Measurements from ENCODE around the gene NAGLU.

NAGLU gene

DNA sequence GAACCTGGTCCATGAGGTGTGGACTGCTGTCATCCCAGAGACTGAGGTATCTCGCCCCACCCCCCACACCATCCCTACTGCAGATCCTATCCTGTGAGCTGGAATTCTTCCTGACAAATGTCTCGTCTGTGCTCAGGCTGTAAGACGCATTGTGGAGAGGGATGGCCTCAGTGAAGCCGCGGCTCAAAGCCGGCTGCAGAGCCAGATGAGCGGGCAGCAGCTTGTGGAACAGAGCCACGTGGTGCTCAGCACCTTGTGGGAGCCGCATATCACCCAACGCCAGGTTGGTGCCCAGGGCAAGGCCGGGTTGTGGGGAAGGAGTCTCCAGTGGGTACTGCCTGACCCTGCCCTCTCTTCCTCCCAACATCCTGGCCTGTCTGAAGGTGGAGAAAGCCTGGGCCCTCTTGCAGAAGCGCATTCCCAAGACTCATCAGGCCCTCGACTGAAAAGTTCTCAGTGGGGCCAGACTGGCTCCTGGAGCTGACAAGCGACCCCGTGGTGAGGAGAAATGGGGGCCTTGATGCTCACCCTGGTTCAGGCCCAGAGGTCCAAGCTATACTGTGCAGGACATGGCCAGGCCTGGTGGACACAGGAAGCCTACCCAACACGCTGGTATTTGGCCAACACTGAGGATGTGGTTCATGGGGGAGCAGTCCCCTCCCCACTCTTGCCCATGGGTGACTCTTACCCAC is 29.6 kb downstream of the NAGLU start:
- peak; percentile 16 for DNase-seq

DNA sequence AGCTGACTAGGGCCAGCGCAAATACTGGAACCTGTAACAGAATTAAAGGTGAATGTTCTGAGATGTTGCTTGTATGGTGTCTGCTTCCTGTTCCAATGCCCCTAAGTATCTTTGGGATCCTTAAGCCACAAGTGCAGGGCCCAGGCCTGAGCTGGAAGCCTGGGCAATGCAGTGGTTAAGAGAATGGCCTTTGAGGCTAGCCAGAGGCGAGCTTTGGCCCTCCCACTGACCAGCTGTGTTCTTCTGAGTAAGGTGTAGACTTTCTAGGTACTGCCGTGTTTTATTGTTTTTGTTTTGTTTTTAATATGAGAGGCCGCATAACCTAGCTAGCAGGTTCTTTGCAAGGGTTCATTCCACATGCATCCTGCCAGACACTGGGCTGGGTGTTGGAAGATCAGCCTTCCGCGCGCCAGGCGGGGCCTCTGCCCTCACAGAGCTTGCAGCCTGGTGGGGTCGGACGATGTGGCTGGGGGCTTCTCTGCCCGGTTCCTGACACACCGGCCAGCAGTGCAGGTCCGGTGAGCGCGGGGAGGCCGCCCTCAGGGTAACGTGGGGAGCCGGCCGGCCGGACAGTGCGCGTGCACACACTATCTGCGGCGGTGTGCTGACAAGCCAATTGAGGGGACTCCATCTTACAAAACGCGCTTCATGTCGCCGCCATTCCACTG is 30.3 kb downstream of the NAGLU start:
- DNase-seq: no peak

DNA sequence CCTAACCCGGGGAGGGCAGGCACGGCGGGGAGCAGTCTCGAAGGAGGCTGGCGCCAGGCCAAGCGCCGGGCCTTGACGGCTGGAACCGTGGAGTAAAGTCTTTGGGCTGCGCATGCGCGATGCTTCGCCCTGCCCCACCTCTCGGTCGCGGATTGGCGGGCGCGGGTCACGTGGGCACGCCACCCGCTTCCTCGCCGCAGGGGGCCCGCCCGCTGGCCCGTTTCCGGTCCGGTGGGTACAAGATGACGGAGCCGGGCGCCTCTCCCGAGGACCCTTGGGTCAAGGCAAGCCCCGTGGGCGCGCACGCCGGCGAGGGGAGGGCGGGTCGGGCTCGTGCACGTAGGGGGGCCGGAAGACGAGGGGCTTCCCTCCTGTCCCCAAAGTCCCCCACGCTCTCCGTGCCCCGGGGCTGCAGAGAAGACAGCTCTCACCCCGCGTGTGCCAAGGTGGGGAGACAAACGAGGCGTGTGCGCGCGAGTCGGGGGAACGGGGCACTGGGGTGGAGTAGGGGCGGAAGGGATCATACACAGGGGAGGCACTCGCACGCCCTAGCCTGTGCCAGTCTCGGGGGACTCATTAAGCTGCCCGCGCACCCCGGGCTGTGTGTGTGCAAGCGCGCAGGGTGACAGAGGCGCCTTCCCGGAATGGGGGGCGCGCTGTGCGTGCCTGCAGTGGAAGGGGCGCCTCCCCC is 31.0 kb downstream of the NAGLU start, which contains the start of gene MLX:
MLX (plus strand) TSS at position 218 of the 691 bp plus-strand sequence; CDS start at position 243, 25 bp downstream.
- peak; percentile 93 for DNase-seq

DNA sequence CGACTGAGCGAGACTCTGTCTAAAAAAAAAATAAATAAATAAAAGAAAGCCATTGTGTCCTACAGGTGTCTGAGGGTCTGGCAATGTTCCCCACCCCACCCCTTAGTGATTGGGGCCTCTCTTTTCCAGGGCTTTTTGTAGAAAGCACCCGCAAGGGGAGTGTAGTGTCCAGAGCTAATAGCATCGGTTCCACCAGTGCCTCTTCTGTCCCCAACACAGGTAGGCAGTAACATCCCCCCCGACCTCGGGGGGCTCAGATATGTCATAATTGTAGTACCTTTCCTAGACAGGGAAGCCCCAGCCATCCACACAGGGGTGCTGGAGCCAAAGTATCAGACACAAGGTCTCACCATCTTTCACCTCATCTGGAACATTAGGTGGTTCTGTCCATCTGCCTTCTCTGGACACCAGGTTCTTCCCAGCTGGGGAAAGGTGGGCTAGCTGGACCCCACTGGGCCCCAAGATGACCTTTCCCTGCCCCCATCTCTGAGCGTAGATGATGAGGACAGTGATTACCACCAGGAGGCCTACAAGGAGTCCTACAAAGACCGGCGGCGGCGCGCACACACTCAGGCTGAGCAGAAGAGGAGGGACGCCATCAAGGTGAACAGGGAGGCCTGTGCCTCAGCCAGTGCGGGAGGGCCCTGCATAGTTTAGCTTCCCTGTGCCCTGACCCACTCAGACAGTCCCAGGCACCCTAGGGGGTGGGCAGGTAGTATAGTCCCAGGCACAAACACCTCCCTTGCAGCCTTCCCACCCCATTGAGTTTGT is 32.5 kb downstream of the NAGLU start:
- DNase-seq: peak; percentile 19

DNA sequence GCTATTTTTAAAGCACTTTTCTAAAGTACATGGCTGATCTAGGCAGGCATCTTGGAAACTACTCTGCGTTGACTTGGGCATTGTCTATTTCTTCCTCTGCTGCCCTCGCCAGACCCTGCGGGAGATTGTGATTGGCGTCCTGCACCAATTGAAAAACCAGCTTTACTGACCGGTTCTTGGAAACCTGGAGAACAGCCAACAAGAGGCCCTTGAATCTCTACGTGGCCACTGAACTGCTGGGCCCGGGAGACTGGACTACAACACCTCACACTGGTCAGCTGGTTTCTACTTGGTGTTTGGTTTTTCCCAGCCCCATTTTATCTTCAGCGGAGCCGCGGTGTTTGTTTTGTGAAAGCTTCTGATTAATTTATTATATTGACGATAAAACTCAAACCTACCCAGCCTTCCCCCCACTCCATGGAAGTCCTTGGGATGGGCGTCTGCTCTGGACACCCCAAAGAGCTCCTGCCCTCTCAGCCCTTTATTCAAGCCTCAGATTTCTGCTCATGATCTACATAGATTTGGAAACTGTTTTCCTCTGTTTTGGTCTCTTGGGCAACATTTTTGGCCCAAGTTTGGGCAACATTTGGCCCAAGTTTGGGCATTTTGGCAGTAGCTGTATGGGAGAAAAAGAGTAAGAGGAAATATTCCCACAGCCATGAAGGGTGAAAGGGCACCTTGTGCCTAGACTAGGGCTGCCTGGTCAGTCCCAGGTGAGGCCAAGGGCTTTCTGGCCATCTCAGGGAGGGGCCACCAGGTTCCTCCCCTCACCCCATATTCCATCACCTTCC is 35.6 kb downstream of the NAGLU start:
- no peak for DNase-seq

DNA sequence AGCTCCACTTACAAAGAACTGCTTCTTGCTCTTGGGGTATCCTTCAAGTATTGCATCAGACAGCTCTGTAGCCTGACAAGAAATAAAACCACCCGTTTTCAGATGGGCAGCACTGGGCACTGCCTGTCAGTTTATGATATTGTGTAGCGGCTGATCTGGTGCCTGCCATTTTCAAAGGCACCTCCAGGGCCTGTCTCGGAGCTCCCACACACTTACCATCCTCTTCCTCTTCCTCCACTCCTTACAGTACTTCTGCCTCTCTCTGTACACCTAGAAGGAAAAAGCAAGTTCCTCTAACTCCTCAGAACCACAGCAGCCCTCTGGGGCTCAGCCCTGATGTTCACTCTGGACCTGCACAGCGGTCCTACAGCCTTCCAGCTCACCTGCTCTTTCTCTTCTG is 37.1 kb downstream of the NAGLU start:
- DNase-seq: no peak

DNA sequence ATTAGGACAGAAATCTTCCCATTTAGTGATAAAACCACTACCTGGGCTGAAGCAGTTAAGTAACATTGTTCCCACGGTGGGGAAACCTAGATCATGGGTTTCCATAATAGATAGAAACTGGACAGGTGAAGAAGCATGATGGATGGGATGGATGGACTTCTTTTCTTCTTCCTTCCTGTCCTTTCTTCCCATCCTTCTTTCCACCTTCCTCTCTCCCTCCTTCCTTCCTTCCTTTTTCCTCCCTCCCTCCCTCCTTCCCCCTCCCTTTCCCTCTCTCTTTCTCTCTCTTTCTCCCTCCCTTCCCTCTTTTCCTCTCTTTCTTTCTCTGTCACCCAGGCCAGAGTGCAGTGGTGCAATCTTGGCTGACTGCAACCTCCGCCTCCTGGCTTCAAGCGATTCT is 38.4 kb downstream of the NAGLU start:
- no peak for DNase-seq

DNA sequence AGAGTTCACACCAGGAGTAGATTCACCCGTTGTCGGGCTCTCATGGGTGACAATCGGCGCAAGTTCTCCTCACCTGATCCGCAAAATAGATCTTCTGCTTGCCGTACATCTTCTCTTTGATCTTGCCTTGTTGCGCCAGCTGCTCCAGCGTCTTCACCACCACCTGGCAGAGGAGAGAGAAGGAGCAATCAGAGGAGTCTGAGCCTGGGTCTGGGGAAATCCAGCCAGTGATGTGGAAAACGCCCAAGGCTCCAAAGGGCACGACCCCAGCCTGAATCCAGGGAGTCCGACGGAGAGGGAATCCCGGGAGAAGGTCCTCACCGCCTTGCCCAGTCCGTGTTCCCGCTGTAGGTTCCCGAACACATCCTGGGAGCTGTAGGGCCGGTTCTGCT is 41.1 kb downstream of the NAGLU start:
- DNase-seq: no peak

DNA sequence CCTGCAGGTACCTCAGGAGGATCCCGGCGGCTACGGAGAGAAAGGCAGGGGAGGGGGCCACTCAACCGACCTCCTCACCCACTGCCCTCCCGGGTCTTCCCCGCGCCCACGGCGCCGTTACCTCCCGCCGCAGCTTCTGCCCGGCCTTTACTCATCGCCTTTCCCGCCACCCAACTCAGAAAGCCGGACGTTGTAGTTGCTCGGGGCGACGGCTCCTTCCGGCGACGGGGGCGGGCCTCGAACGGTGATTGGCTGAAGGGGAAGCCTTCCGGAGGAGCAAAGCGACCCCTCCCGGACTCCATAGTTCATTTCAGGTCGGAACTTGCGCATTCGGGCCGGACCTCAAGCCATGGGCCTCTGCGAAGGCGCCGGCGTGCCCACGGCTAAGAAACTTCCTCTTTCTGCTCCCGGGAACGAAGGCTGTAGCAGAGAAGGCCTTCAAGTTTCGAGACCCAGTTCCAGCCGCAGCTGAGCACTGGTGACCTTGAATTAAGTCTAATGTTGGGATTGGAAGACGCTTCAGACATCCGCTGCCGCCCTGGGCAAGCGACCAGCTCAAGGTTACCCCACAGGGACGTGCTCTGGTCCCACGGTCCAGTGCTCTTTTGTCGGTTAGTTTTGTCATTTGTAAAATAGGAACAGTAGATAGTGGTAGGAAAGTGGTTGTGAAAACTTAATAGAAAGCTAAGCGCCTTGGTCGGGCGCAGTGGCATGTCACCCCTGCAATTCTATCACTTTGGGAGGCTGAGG is 41.7 kb downstream of the NAGLU start, which contains the start of gene PSMC3IP:
PSMC3IP (minus strand) TSS at position 198 of the 750 bp plus-strand sequence; CDS start at position 155, 43 bp downstream.
- DNase-seq: peak; percentile 97

DNA sequence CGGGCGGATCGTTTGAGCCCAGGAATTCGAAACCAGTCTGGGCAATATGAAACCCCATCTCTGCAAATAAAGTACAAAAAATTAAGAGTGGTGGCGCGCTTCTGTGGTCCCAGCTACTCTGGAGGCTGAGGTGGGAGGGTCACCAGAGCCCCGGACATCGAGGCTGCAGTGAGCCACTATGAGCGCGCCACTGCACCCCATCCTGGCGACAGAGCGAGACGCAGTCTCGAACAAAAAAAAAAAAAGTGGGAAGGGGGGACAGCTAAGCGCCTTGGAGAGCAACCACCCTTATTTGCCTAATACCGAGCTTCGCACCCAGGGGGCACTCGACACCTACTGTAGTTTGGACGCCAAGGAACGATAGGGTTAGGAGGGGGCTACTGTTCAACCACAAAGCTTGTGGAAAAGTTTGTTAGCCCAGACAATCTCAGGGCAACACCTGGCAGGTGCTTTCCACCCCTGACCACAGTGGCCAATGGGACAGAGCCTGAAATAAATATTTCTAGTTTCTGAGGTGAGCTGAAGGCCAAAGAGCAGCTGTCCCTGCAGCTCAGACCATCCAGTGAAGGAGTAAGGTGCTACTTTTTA is 42.3 kb downstream of the NAGLU start:
- peak; percentile 81 for DNase-seq

DNA sequence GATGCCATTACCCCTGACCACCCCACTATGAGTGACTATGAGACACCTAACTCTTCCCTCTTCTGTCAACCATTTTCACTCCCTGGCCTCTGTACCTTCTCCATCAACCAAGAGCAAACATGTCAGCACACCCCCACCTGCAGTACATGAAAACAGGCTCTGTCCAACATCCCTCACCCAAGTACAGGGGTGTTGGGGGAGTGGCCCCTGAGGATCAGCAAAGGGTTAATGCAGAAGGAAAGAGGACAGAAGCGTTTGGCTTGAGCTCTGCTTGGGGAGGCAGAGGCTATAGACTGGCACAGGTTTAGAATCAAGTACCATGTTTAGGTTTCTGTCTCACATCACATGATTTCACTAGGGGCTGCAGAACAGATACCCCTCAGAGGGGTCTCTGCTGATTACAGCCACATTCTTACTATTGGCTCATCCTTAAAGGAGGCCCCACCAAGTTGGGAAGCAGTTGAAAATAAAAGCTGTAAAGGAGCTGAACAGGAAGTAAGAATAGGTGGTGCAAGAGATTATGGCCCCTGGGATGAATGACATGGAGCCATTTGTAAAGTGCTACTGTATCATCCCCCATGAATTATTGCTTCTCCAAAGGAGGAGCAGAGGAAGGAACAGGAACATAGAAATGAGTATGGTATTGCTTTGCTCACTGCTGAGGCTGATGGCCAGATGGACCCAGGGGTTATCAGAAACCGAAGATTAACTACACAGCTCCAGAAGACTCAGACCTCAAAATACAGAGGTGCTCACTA is 43.9 kb downstream of the NAGLU start:
- DNase-seq: no peak

DNA sequence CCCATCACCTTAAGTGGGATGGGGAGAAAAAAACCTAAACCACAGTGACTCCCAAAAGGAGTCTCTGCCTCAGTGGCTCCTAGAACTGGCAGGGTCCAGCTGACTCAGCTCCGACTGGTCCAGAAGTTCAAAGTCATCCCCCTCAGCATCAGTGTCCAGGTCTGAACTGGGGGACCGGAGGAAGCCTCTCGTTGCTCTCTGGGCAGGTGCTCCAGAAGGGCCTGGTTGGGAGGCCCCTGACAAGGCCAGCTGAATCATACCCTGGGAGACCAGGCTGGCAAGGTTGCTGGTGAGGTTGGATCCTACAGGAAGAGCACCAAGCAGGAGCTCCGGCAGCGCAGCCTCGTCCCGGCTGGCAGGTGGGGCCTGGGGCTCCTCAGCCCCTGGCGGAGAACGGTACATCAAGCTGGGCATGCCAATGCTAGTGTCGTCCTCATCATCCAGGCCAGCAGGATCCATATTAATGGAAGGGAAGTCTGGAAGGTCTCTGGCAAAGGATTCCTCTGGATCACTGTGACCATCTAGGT is 45.8 kb downstream of the NAGLU start:
- DNase-seq: no peak

DNA sequence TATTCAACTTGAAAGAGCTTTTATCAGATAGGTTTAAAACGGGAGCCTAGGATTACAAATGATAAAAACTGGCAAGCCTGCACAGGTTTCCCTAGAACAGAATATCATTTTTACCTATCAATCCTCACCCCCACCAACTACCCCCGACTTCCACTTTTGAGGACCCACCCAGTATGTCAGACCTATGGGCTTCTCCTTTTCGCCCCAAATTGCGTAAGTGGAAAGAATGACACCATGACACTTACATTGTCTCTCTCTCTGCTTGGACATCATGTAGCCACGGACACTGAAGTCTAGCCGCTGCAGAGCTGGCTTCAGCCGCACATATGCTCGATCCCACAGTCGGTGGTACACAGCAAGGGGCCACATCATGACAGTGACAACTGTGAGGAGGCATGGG is 48.8 kb downstream of the NAGLU start:
- no peak for DNase-seq

DNA sequence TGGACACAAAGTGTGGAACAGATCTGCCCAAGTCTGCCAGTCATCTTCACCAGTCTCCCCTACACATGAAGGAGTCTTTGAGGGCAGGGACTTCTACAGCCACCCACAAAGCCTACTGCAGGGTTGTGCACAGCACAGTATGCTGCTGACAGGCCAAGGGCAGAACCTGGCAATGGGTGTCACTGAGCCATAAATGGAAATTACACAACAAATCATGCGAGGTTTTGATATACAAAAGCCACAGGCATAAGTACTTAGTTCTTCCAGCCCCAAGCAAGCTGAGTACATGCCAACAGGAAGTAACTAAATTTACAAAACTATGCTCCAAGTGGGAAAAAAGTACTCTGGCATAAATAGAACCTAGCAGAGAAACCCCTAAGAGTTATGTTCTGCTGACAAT is 49.3 kb downstream of the NAGLU start:
- no peak for DNase-seq

DNA sequence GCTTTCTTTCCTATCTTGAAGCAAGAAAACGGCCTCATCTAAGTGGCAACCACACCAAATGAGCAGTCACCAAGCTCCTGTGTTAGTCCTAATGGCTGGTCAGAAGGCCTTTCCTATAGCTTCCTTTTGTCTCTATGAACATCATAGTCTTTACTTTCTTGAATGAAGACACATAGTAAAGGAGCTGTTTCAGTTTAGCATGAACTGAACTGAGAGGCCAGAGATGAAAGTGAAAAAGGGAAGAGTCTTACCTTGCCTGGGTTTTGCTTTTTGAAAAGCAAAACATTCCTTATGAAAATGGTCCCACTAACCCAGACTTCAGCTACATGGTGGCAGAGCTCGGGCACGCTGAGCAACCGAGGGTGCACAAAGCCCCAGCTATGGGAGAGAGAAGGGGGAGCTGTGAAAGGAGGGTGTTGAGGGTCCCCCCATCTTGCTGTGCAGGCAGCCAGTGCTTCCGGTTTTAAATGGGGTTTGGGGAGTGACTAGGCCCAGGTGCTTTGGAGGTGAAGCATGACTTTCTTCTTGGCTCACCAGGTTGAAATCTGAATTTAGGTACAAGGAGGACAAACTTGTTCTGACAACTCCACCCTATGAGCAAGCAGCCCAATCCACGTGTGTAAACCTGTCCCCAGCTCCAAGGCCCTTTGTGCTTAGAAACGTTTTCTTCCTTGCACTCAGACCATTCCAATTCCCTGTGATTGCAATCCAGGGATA is 50.6 kb downstream of the NAGLU start:
- no peak for DNase-seq

DNA sequence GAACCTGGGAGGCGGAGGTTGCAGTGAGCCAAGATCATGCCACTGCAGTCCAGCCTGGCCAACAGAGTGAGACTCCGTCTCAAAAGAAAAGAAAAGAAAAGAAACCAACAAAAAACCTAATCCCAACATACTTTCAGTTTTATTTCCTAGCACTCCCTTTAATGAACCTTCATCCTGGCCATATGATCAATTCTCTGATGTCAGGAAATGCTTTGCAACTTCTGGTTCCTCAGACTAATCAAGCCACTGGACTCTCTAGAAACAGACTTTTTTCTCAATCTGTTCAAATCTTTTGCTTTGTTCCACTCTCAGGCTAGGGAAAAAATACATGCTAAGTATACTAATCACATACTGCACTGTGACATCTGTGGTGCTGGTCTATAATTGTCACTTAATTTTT is 54.8 kb downstream of the NAGLU start:
- no peak for DNase-seq

DNA sequence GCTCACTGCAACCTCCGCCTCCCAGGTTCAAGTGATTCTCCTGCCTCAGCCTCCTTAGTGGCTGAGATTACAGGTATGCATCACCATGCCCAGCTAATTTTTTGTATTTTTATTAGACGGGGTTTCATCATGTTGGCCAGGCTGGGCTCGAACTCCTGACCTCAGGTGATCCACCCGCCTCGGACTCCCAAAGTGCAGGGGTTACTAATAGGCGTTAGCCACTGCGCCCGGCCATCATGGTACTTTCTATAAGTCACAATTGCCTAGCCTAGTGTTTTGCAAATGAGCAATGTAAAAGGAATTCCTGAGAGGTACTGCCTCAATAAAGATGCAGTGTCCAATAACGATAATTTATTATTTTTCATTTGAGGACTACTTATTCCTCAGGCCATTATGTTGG is 55.4 kb downstream of the NAGLU start:
- no peak for DNase-seq

All from right hindlimb (tissue), 1 donor.